ENCODE results near the gene FKBP2.

DNA sequence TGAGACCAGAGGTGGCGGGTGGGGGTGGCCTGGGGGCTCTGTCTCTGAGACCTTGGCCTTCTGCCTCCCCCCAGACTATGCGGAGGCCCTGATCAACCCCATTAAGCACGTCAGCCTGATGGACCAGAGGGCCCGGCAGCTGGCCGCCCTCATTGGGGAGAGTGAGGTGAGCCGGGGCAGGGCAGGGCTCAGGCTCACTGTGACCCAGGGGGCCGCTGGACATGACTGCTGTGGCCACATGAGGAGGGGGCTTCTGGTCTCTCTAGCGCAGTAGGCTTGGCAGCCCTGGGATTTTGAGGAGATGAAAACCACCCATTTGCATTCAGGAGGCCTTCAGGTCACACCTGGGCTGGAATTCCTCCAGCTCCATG, 23.0 kb downstream of the FKBP2 start:
- no peak for TF ChIP-seq EZH2 (IDR thresholded peaks at IDR 0.05; ENCODE audit: insufficient read depth, low read length)
- TF ChIP-seq, protein P1, sequence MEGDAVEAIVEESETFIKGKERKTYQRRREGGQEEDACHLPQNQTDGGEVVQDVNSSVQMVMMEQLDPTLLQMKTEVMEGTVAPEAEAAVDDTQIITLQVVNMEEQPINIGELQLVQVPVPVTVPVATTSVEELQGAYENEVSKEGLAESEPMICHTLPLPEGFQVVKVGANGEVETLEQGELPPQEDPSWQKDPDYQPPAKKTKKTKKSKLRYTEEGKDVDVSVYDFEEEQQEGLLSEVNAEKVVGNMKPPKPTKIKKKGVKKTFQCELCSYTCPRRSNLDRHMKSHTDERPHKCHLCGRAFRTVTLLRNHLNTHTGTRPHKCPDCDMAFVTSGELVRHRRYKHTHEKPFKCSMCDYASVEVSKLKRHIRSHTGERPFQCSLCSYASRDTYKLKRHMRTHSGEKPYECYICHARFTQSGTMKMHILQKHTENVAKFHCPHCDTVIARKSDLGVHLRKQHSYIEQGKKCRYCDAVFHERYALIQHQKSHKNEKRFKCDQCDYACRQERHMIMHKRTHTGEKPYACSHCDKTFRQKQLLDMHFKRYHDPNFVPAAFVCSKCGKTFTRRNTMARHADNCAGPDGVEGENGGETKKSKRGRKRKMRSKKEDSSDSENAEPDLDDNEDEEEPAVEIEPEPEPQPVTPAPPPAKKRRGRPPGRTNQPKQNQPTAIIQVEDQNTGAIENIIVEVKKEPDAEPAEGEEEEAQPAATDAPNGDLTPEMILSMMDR (IDR thresholded peaks at IDR 0.05; ENCODE audit: insufficient read depth, low read depth, low read length): no peak
